Fibroblast of pulmonary artery (primary cell): ENCODE results near the gene YARS1.
"Not testable (repeated sequence)": the region's sequence is repeated elsewhere in the genome, so short reads cannot be mapped to it uniquely, and the experiment has no call there.

ENCODE experiments used
- DNase-seq: peaks from one replicate; pipeline ENCODE4 v3.0.0-alpha.2; 2010; ENCODE audit warnings: low read depth
- H3K4me3 ChIP-seq: replicated peaks from 2 replicates; pipeline ENCODE4 v1.5.1; 2011; ENCODE audit warnings: low read depth, mild to moderate bottlenecking, control low read depth, low read length, moderate library complexity
- CTCF ChIP-seq: IDR thresholded peaks from 2 replicates; pipeline ENCODE4 v1.5.1; 2011; ENCODE audit warnings: mild to moderate bottlenecking, control low read depth, low read length, inconsistent platforms; ENCODE audit errors: missing control alignments

The YARS1 gene

DNA sequence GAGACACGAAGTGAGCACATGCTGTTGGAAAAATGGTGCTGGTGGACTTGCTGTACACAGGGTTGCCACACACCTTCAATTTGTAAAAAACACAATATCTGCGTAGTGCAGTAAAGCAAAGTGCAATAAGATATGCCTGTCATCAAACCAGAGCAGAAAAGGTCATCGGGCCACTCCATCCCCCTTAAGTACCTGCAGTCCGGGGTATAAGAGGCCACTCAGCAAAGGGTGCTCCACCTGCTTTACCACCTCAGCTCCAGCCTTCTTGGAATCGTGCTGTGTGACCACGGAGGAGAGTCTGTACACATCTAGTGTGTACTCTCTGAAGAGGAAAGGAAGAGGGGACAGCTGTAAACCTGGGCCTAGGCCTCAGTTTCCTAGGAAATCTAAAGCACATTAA lies 10.9 kb downstream of the YARS1 start:
- DNase-seq = no peak
- no peak for TF ChIP-seq CTCF
- no peak overlapping the region for H3K4me3 ChIP-seq

GRCh38 chr1:32804460-32804859 lies 12.7 kb downstream of the YARS1 start:
- not testable (repeated sequence) for DNase-seq, H3K4me3 ChIP-seq

GRCh38 chr1:32801096-32801715 lies 16.0 kb downstream of the YARS1 start:
- H3K4me3 ChIP-seq = no peak overlapping the region
- DNase-seq = no peak
- TF ChIP-seq CTCF = no peak

GRCh38 chr1:32798679-32799416 lies 18.3 kb downstream of the YARS1 start:
- DNase-seq = no peak
- TF ChIP-seq CTCF = no peak
- no peak overlapping the region for H3K4me3 ChIP-seq

DNA sequence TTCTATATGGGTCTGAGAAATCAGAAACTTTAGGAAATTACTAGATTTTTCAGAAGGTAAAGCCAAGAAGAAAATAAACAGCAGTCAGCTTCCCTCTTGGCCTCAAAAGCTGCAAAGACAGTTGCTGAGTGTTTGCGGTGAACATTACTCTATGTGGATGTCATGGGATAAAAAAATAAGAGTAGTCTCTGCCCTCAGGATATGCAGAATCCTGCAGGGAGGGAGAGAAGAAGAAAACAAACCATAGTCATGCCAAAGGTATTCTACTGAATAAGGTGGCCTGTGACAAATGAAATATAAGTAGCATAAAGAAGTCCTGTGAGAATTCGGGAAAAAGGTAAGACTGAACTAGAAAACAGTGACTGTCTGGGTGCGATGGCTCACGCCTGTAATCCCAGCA lies 19.0 kb downstream of the YARS1 start:
- no peak overlapping the region for H3K4me3 ChIP-seq
- TF ChIP-seq CTCF = no peak
- DNase-seq = no peak

DNA sequence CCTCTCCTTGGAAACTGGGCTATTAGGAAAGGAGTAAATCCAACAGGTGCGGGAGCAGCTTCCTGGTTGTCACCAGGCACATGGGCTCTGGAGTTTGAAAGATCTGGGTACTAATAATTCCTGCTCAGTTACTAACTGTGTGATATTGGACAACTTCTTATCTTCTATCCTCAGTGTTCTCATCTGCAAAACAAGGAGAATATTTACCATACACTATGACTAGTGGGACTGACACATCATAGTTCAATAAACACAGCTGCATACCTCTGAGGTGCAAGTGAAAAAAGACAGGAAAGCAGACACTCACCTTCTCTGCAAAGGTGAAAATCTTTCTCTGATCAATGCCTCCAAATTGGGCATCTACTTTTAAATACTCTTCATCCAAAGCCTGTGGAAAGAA lies 19.7 kb downstream of the YARS1 start:
- TF ChIP-seq CTCF = no peak
- DNase-seq = no peak
- no peak overlapping the region for H3K4me3 ChIP-seq

GRCh38 chr1:32795763-32796162 lies 21.4 kb downstream of the YARS1 start:
- not testable (repeated sequence) for H3K4me3 ChIP-seq
- DNase-seq = peak; percentile 77

GRCh38 chr1:32791881-32792280 lies 25.3 kb downstream of the YARS1 start:
- TF ChIP-seq CTCF = no peak
- peak; percentile 59 for DNase-seq
- no peak overlapping the region for H3K4me3 ChIP-seq

DNA sequence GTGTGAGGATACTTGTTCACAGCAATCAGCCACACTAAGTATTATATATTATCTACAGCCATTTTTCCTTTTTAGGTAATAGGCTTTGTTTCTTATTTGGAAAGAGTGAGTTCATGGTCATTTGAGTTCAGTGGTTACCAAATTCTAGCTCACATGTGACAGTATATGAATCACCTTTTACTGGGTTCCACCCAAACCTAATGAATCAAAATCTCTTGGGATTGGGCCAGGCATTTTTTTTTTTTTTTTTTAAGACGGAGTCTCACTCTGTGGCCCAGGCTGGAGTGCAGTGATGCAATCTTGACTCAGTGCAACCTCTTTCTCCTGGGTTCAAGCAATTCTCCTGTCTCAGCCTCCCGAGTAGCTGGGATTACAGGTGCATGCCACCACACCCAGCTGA lies 27.8 kb downstream of the YARS1 start:
- not testable (repeated sequence) for H3K4me3 ChIP-seq
- DNase-seq = peak; percentile 94
